WTC11 (cell line): ENCODE data around the gene HMGXB4. TPM values are rescaled to one million over a fixed set of nuclear protein-coding genes. Genes with fewer than 3 reads are reported as not detected.

ENCODE experiments used
- ATAC-seq: fragments of 200-7000 bp; cut with Tn5 transposase; 2 replicates; pipeline ENCODE4 v1.10.0; 2021; ENCODE audit warnings: mild to moderate bottlenecking, moderate library complexity
- CTCF ChIA-PET: fragments of 300-600 bp; sonication (Branson Sonifier 250); formaldehyde crosslinking; loops from one replicate; lab custom pipeline; 2021; ENCODE audit warnings: antibody characterized with exemption; lab: Charles Lee
- POLR2A ChIA-PET: fragments of 350-600 bp; sonication (Branson Sonifier 250); formaldehyde crosslinking; loops from one replicate; lab custom pipeline; 2021; ENCODE audit warnings: antibody characterized with exemption; lab: Charles Lee
- DNase-seq: peaks from one replicate; pipeline ENCODE4 v3.0.0; 2021; ENCODE audit warnings: low spot score
- H3K27ac Mint-ChIP-seq: 2 replicates; pipeline ENCODE4 v1.8.0; 2021; ENCODE audit warnings: mixed read lengths
- H3K27me3 Mint-ChIP-seq: 2 replicates; pipeline ENCODE4 v1.8.0; 2021; ENCODE audit warnings: low read depth, mild to moderate bottlenecking, moderate library complexity, mixed read lengths
- H3K36me3 Mint-ChIP-seq: 2 replicates; pipeline ENCODE4 v1.8.0; 2021; ENCODE audit warnings: mixed read lengths
- H3K4me1 Mint-ChIP-seq: 2 replicates; pipeline ENCODE4 v1.8.0; 2022; ENCODE audit warnings: mixed read lengths
- H3K4me3 Mint-ChIP-seq: 2 replicates; pipeline ENCODE4 v1.8.0; 2021; ENCODE audit warnings: mild to moderate bottlenecking, moderate library complexity, mixed read lengths
- H3K9me3 Mint-ChIP-seq: 2 replicates; pipeline ENCODE4 v1.8.0; 2021; ENCODE audit warnings: mixed read lengths
- CREM ChIP-seq: sonication (generic); formaldehyde crosslinking; IDR thresholded peaks from 2 replicates; pipeline ENCODE4 v1.8.1; 2022; ENCODE audit warnings: mild to moderate bottlenecking, missing genetic modification reagents, moderate library complexity
- EMX1 ChIP-seq: fragments of 250-450 bp; sonication (Bioruptor Pico); IDR thresholded peaks from 2 replicates; pipeline ENCODE4 v1.8.0; 2021; ENCODE audit warnings: mild to moderate bottlenecking
- FOXJ3 ChIP-seq: sonication (generic); formaldehyde crosslinking; IDR thresholded peaks from 2 replicates; pipeline ENCODE4 v1.9.0; 2021; ENCODE audit warnings: missing genetic modification reagents, mild to moderate bottlenecking, borderline replicate concordance
- FOXK1 ChIP-seq: sonication (generic); formaldehyde crosslinking; IDR thresholded peaks from 2 replicates; pipeline ENCODE4 v1.8.0; 2022; ENCODE audit warnings: mild to moderate bottlenecking, moderate library complexity, missing genetic modification reagents
- FOXP1 ChIP-seq: sonication (generic); formaldehyde crosslinking; IDR thresholded peaks from 2 replicates; pipeline ENCODE4 v1.8.0; 2022; ENCODE audit warnings: missing genetic modification reagents, mild to moderate bottlenecking, moderate library complexity, borderline replicate concordance
- GRHL2 ChIP-seq: fragments of 250-450 bp; sonication (Bioruptor Pico); IDR thresholded peaks from 2 replicates; pipeline ENCODE4 v1.8.0; 2022; ENCODE audit warnings: mild to moderate bottlenecking, moderate library complexity; ENCODE audit not compliant: insufficient replicate concordance, severe bottlenecking
- GTF2I ChIP-seq: fragments of 250-450 bp; sonication (Bioruptor Pico); conservative IDR thresholded peaks from 2 replicates; pipeline ENCODE4 v1.4.0; 2021; ENCODE audit warnings: mild to moderate bottlenecking
- OVOL2 ChIP-seq: fragments of 250-450 bp; sonication (Bioruptor Pico); IDR thresholded peaks from 2 replicates; pipeline ENCODE4 v1.9.0; 2021; ENCODE audit warnings: mild to moderate bottlenecking, borderline replicate concordance
- PRRX2 ChIP-seq: fragments of 250-450 bp; sonication (Bioruptor Pico); IDR thresholded peaks from 2 replicates; pipeline ENCODE4 v1.8.0; 2021; ENCODE audit warnings: mild to moderate bottlenecking
- RELA ChIP-seq: sonication (generic); formaldehyde crosslinking; IDR thresholded peaks from 2 replicates; pipeline ENCODE4 v1.8.1; 2022; ENCODE audit warnings: missing genetic modification reagents, mild to moderate bottlenecking, borderline replicate concordance
- SMAD4 ChIP-seq: sonication (generic); formaldehyde crosslinking; IDR thresholded peaks from 2 replicates; pipeline ENCODE4 v1.8.0; 2022; ENCODE audit warnings: mild to moderate bottlenecking, missing genetic modification reagents
- SOX15 ChIP-seq: fragments of 250-450 bp; sonication (Bioruptor Pico); IDR thresholded peaks from 2 replicates; pipeline ENCODE4 v1.9.0; 2021; ENCODE audit warnings: mild to moderate bottlenecking
- TCF7 ChIP-seq: sonication (generic); formaldehyde crosslinking; IDR thresholded peaks from 2 replicates; pipeline ENCODE4 v1.8.0; 2022; ENCODE audit warnings: mild to moderate bottlenecking, low read depth, missing genetic modification reagents, moderate library complexity
- TEAD1 ChIP-seq: sonication (generic); formaldehyde crosslinking; IDR thresholded peaks from 2 replicates; pipeline ENCODE4 v1.8.0; 2022; ENCODE audit warnings: mild to moderate bottlenecking, missing genetic modification reagents
- TEAD4 ChIP-seq: sonication (generic); formaldehyde crosslinking; IDR thresholded peaks from 2 replicates; pipeline ENCODE4 v1.8.0; 2022; ENCODE audit warnings: mild to moderate bottlenecking, missing genetic modification reagents
- ZNF121 ChIP-seq: sonication (generic); formaldehyde crosslinking; IDR thresholded peaks from 2 replicates; pipeline ENCODE4 v1.8.0; 2023; ENCODE audit warnings: missing genetic modification reagents
- ZNF423 ChIP-seq: fragments of 250-450 bp; sonication (Bioruptor Pico); IDR thresholded peaks from 2 replicates; pipeline ENCODE4 v2.1.2; 2022; ENCODE audit warnings: mild to moderate bottlenecking, moderate library complexity
- ZNF671 ChIP-seq: fragments of 250-450 bp; sonication (Bioruptor Pico); IDR thresholded peaks from 2 replicates; pipeline ENCODE4 v1.8.0; 2021; ENCODE audit warnings: mild to moderate bottlenecking
- total RNA-seq: library from RNA; stranded (reverse); gene quantifications from 3 replicates; pipeline ENCODE4 v1.2.3, GENCODE V29; 2021
- TF ChIP-seq, protein P1 (sequence below): fragments of 250-450 bp; sonication (Bioruptor Pico); IDR thresholded peaks from 2 replicates; pipeline ENCODE4 v1.9.0; 2021; ENCODE audit warnings: mild to moderate bottlenecking
- TF ChIP-seq, protein P2 (sequence below): sonication (generic); formaldehyde crosslinking; IDR thresholded peaks from 2 replicates; pipeline ENCODE4 v1.8.0; 2023; ENCODE audit warnings: missing genetic modification reagents, mild to moderate bottlenecking, borderline replicate concordance
- TF ChIP-seq, protein P3 (sequence below): sonication (generic); formaldehyde crosslinking; IDR thresholded peaks from 2 replicates; pipeline ENCODE4 v1.8.1; 2023; ENCODE audit warnings: mild to moderate bottlenecking, moderate library complexity, missing genetic modification reagents
- TF ChIP-seq, protein P4 (sequence below): sonication (generic); formaldehyde crosslinking; IDR thresholded peaks from 2 replicates; pipeline ENCODE4 v1.8.0; 2022; ENCODE audit warnings: mild to moderate bottlenecking, missing genetic modification reagents
- TF ChIP-seq, protein P5 (sequence below): fragments of 250-450 bp; sonication (Bioruptor Pico); IDR thresholded peaks from 2 replicates; pipeline ENCODE4 v1.9.0; 2021; ENCODE audit warnings: moderate library complexity, mild to moderate bottlenecking, inconsistent platforms, borderline replicate concordance
- TF ChIP-seq, protein P6 (sequence below): fragments of 250-450 bp; sonication (Bioruptor Pico); conservative IDR thresholded peaks from 2 replicates; pipeline ENCODE4 v1.9.0; 2021; ENCODE audit warnings: mild to moderate bottlenecking

HMGXB4 gene
- total RNA-seq, 1 experiment from 2014 or later, result 42.1 TPM

DNA sequence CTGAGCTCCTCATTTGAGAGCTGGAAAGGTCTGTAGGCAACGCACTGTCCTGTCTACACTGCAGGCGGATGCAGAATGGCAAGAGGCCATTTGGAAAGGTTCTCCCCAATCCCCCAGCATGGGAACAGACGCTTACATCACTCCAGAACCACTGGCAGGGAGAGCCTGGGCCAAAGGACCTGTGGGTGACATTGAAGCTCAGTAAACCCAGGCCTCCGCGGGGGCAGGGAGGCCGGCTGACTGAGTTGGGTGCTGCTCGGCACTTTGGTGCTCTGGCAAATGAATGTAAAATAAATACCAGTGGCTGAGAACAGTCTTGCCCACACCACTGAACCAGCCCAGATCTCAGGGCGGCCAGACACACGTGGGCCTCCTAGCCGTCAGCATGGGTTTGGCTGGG is 64.8 kb downstream of the HMGXB4 start:
- no peak overlapping the region for H3K27ac Mint-ChIP-seq
- H3K36me3 Mint-ChIP-seq, result peaks cover 30% of the 10 kb centered on the region
- ChIA-PET CTCF (no interaction called here), POLR2A (no interaction called here)
- no peaks in the 10 kb centered on the region for H3K9me3 Mint-ChIP-seq
- no peak for ATAC-seq
- no peak overlapping the region for H3K4me3 Mint-ChIP-seq
- TF ChIP-seq ZNF423 (CRISPR knock-in tag) (no peak), SMAD4 (CRISPR knock-in tag) (no peak), RELA (CRISPR knock-in tag) (no peak), FOXJ3 (CRISPR knock-in tag) (no peak), ZNF121 (CRISPR knock-in tag) (no peak), FOXK1 (CRISPR knock-in tag) (no peak), CREM (CRISPR knock-in tag) (no peak), GRHL2 (CRISPR knock-in tag) (no peak), GTF2I (CRISPR knock-in tag) (no peak), FOXP1 (no peak), ZNF671 (no peak)
- TF ChIP-seq, all 79 proteins: peak for 0
- no peak for DNase-seq
- H3K27me3 Mint-ChIP-seq, result no peaks in the 10 kb centered on the region
- H3K4me1 Mint-ChIP-seq, result no peaks in the 10 kb centered on the region

DNA sequence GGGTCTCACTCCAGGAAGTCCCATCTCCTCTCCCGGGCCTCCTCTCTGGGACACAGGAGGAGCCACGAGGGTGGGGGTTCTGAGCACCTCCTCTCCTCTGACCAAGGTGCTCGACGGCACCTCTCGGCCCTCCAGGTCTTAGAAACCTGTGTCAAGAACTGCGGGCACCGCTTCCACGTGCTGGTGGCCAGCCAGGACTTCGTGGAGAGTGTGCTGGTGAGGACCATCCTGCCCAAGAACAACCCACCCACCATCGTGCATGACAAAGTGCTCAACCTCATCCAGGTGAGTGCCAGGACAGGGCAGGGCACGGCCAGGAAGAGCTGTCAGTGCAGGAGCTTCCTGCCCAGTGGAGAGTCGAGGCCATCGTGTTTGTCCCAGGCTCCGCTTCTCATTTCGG is 65.6 kb downstream of the HMGXB4 start:
- peaks cover 27% of the 10 kb centered on the region for H3K36me3 Mint-ChIP-seq
- ChIA-PET POLR2A (no interaction called here), CTCF (no interaction called here)
- TF ChIP-seq TEAD1 (no peak), GRHL2 (CRISPR knock-in tag) (no peak), OVOL2 (CRISPR knock-in tag) (no peak), ZNF423 (CRISPR knock-in tag) (no peak), TCF7 (CRISPR knock-in tag) (no peak), TEAD4 (CRISPR knock-in tag) (no peak), SMAD4 (CRISPR knock-in tag) (no peak), SOX15 (no peak), PRRX2 (CRISPR knock-in tag) (no peak), EMX1 (CRISPR knock-in tag) (no peak)
- TF ChIP-seq, protein P1, sequence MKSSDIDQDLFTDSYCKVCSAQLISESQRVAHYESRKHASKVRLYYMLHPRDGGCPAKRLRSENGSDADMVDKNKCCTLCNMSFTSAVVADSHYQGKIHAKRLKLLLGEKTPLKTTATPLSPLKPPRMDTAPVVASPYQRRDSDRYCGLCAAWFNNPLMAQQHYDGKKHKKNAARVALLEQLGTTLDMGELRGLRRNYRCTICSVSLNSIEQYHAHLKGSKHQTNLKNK, result no peak
- TF ChIP-seq, protein P2, sequence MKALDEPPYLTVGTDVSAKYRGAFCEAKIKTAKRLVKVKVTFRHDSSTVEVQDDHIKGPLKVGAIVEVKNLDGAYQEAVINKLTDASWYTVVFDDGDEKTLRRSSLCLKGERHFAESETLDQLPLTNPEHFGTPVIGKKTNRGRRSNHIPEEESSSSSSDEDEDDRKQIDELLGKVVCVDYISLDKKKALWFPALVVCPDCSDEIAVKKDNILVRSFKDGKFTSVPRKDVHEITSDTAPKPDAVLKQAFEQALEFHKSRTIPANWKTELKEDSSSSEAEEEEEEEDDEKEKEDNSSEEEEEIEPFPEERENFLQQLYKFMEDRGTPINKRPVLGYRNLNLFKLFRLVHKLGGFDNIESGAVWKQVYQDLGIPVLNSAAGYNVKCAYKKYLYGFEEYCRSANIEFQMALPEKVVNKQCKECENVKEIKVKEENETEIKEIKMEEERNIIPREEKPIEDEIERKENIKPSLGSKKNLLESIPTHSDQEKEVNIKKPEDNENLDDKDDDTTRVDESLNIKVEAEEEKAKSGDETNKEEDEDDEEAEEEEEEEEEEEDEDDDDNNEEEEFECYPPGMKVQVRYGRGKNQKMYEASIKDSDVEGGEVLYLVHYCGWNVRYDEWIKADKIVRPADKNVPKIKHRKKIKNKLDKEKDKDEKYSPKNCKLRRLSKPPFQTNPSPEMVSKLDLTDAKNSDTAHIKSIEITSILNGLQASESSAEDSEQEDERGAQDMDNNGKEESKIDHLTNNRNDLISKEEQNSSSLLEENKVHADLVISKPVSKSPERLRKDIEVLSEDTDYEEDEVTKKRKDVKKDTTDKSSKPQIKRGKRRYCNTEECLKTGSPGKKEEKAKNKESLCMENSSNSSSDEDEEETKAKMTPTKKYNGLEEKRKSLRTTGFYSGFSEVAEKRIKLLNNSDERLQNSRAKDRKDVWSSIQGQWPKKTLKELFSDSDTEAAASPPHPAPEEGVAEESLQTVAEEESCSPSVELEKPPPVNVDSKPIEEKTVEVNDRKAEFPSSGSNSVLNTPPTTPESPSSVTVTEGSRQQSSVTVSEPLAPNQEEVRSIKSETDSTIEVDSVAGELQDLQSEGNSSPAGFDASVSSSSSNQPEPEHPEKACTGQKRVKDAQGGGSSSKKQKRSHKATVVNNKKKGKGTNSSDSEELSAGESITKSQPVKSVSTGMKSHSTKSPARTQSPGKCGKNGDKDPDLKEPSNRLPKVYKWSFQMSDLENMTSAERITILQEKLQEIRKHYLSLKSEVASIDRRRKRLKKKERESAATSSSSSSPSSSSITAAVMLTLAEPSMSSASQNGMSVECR (CRISPR knock-in tag), result no peak
- TF ChIP-seq, protein P3, sequence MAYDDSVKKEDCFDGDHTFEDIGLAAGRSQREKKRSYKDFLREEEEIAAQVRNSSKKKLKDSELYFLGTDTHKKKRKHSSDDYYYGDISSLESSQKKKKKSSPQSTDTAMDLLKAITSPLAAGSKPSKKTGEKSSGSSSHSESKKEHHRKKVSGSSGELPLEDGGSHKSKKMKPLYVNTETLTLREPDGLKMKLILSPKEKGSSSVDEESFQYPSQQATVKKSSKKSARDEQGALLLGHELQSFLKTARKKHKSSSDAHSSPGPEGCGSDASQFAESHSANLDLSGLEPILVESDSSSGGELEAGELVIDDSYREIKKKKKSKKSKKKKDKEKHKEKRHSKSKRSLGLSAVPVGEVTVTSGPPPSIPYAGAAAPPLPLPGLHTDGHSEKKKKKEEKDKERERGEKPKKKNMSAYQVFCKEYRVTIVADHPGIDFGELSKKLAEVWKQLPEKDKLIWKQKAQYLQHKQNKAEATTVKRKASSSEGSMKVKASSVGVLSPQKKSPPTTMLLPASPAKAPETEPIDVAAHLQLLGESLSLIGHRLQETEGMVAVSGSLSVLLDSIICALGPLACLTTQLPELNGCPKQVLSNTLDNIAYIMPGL (CRISPR knock-in tag), result no peak
- TF ChIP-seq, protein P4, sequence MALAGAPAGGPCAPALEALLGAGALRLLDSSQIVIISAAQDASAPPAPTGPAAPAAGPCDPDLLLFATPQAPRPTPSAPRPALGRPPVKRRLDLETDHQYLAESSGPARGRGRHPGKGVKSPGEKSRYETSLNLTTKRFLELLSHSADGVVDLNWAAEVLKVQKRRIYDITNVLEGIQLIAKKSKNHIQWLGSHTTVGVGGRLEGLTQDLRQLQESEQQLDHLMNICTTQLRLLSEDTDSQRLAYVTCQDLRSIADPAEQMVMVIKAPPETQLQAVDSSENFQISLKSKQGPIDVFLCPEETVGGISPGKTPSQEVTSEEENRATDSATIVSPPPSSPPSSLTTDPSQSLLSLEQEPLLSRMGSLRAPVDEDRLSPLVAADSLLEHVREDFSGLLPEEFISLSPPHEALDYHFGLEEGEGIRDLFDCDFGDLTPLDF (CRISPR knock-in tag), result no peak
- TF ChIP-seq, protein P5, sequence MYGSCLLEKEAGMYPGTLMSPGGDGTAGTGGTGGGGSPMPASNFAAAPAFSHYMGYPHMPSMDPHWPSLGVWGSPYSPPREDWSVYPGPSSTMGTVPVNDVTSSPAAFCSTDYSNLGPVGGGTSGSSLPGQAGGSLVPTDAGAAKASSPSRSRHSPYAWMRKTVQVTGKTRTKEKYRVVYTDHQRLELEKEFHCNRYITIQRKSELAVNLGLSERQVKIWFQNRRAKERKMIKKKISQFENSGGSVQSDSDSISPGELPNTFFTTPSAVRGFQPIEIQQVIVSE (CRISPR knock-in tag), result no peak
- TF ChIP-seq, protein P6, sequence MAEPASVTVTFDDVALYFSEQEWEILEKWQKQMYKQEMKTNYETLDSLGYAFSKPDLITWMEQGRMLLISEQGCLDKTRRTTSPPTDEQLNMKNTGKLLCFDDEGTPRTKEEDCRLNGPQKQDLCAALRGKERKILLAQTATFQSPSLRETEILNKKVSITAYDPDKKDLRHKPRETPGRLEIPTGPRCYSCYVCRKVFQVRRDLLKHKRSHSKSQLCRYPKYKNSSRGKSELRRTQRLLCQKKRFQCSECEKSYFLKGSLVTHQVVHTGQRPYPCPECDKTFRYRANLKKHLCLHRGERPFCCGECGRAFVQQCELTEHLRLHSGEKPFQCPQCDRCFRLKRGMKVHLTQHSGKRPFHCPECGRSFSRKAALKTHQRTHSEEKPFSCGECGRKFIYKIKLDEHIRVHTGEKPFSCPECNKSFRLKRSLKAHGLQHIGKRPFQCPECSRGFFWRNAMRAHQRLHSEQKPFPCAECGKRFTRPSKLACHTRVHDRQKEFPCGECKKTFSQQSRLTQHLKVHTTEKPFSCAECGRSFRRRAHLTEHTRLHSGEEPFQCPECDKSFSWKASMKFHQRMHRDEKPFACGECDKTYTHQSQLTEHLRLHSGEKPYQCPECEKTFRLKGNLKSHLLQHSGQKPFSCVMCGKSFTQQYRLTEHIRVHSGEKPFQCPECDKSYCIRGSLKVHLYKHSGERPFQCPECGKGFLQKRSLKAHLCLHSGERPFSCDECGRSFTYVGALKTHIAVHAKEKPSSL (CRISPR knock-in tag), result no peak
- H3K4me3 Mint-ChIP-seq, result no peak overlapping the region
- H3K27me3 Mint-ChIP-seq, result no peaks in the 10 kb centered on the region
- no peaks in the 10 kb centered on the region for H3K9me3 Mint-ChIP-seq
- H3K27ac Mint-ChIP-seq, result no peak overlapping the region
- H3K4me1 Mint-ChIP-seq, result no peaks in the 10 kb centered on the region
- no peak for DNase-seq
- ATAC-seq, result no peak
